ENCODE results near the gene ZNF524.
"Not testable (repeated sequence)": the region's sequence is repeated elsewhere in the genome, so short reads cannot be mapped to it uniquely, and the experiment has no call there.

ZNF524 gene

GRCh38 chr19:55573929-55574328 lies 26.2 kb upstream of the ZNF524 start:
- ATAC-seq (replicated peaks; ENCODE audit: extremely low read depth, poor library complexity, severe bottlenecking); H3K36me3 Mint-ChIP-seq (ENCODE audit: insufficient read depth); DNase-seq (ENCODE audit: low spot score in 2 of 2); H3K9me3 Mint-ChIP-seq; H3K27me3 Mint-ChIP-seq; H3K4me3 Mint-ChIP-seq; H3K4me1 Mint-ChIP-seq; H3K27ac Mint-ChIP-seq (ENCODE audit: low read depth): not testable (repeated sequence)

- DNase-seq (ENCODE audit: low spot score in 2 of 2) (no peak), ATAC-seq (replicated peaks; ENCODE audit: extremely low read depth, poor library complexity, severe bottlenecking) (no peak)
- H3K27me3 Mint-ChIP-seq = no peaks in the 10 kb centered on the region
- H3K9me3 Mint-ChIP-seq = no peaks in the 10 kb centered on the region
- H3K27ac Mint-ChIP-seq (ENCODE audit: low read depth) = no peak overlapping the region
- H3K4me3 Mint-ChIP-seq = no peak overlapping the region
- H3K4me1 Mint-ChIP-seq = peaks cover 20% of the 10 kb centered on the region
- peaks cover 14% of the 10 kb centered on the region for H3K36me3 Mint-ChIP-seq (ENCODE audit: insufficient read depth)
Measured at GRCh38 chr19:55576746-55577145, 23.3 kb upstream of the ZNF524 start.

GRCh38 chr19:55578031-55578760 lies 21.9 kb upstream of the ZNF524 start:
- peaks cover 24% of the 10 kb centered on the region for H3K4me1 Mint-ChIP-seq
- DNase-seq (ENCODE audit: low spot score in 2 of 2) (no peak), ATAC-seq (replicated peaks; ENCODE audit: extremely low read depth, poor library complexity, severe bottlenecking) (no peak)
- no peak overlapping the region for H3K4me3 Mint-ChIP-seq
- H3K27me3 Mint-ChIP-seq = no peaks in the 10 kb centered on the region
- H3K9me3 Mint-ChIP-seq = no peaks in the 10 kb centered on the region
- no peak overlapping the region for H3K27ac Mint-ChIP-seq (ENCODE audit: low read depth)
- H3K36me3 Mint-ChIP-seq (ENCODE audit: insufficient read depth) = peaks cover 15% of the 10 kb centered on the region

DNA sequence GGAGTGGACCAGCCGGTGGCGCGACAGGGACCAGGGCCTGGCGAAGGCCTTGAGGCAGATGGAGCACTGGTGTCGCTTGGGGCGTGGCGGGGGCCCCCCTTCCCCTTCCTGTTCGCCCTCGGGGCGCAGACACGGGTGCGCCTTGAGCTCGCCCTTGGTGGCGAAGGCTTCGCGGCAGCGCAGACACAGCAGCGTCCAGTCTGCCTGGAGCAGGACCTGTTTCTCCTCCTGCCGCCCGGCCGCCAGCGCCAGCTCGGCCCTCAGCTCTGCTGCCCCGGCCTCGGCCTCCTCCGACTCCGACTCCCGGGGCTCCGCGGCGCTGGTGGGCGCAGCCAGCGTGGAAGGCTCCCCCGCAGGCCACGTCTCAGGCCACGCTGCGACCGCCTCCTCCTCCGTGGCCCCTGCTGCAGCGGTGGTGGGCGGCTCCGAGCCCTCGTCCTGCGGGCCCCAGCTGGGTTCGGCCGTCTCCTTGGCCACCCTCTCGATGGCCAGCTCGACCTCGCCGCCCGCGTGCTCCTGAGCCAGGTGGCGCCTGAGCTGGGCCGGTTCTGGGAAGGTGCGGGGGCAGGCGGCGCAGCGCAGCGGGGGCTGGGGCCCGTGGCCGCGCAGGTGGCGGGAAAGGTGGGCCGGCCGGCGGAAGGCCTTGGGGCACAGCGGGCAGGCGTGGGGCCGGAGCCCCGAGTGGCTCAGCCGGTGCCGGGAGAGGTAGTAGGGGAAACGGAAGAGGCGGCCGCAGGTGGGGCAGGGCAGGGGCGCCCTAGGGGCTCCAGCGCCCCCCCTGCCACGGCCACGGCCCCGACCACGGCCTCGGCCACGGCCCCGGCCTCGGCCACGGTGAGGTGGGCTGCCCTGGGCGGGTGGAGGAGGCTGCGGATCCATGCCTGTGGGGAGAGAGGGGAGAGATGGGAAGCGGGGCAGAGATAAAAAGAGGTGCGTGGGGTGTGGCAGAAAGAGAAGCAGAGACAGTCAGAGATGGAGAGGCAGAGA lies 21.0 kb upstream of the ZNF524 start:
- Mint-ChIP-seq H3K9me3 (no peaks in the 10 kb centered on the region), H3K4me3 (peak overlapping the region; percentile 85), H3K27me3 (no peaks in the 10 kb centered on the region), H3K27ac (ENCODE audit: low read depth) (peak overlapping the region; percentile 91), H3K4me1 (peaks cover 24% of the 10 kb centered on the region), H3K36me3 (ENCODE audit: insufficient read depth) (peaks cover 15% of the 10 kb centered on the region)
- ATAC-seq (replicated peaks; ENCODE audit: extremely low read depth, poor library complexity, severe bottlenecking) (no peak), DNase-seq (ENCODE audit: low spot score in 2 of 2) (no peak)

DNA sequence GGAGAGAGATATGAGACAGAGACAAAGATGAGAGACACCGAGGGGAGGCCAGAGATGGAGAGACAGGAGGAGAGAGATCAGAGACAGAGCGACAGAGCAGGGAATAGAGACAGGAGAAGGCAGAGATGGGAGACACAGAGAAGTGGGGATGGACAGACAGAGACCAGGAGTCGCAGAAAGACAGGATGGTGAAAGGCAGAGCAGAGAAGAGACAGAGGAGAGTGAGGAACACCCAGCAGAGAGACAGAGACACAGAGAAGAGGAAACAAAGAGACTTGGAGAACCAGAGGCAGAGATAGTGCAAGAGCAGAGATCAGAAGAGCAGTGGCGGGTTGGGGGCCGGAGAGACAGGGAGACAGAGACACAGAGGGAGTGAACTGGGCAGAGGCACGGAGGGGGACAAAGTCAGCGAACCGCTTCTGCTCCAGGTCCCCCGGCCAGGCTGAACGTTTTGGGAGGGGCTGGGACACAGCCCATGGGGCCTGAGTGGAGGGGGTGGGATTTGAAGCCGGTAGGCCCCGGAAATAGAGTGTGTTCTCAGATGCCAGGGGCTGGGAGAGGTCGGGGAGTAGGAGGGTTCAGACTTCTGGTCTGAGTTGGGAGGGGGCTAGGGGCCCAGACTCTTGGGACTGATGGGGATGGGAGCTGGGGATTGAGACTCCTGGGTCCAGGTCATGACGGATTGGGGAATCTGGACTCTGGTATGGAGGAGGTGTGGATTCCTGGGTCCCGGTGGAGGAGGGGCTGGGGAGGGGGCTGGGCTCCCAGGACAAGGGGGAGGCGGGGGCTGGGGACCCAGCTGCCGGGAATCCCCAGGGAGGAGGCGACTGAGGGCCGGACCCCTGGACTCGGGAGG lies 20.1 kb upstream of the ZNF524 start:
- no peak for DNase-seq (ENCODE audit: low spot score in 2 of 2)
- H3K36me3 Mint-ChIP-seq (ENCODE audit: insufficient read depth) = peaks cover 15% of the 10 kb centered on the region
- peaks cover 24% of the 10 kb centered on the region for H3K4me1 Mint-ChIP-seq
- H3K27ac Mint-ChIP-seq (ENCODE audit: low read depth) = peak overlapping the region; percentile 91
- no peaks in the 10 kb centered on the region for H3K27me3 Mint-ChIP-seq
- peak overlapping the region; percentile 85 for H3K4me3 Mint-ChIP-seq
- H3K9me3 Mint-ChIP-seq = no peaks in the 10 kb centered on the region
- no peak for ATAC-seq (replicated peaks; ENCODE audit: extremely low read depth, poor library complexity, severe bottlenecking)

- H3K36me3 Mint-ChIP-seq (ENCODE audit: insufficient read depth) = peaks cover 15% of the 10 kb centered on the region
- H3K9me3 Mint-ChIP-seq = no peaks in the 10 kb centered on the region
- DNase-seq (ENCODE audit: low spot score in 2 of 2) = peak; percentile 38 to 53
- peak within 1 kb of the TSS; percentile 91 for H3K27ac Mint-ChIP-seq (ENCODE audit: low read depth)
- no peaks in the 10 kb centered on the region for H3K27me3 Mint-ChIP-seq
- peak; percentile 68 for ATAC-seq (replicated peaks; ENCODE audit: extremely low read depth, poor library complexity, severe bottlenecking)
- H3K4me3 Mint-ChIP-seq = peak within 1 kb of the TSS; percentile 85
- H3K4me1 Mint-ChIP-seq = peaks cover 31% of the 10 kb centered on the region
Measured at GRCh38 chr19:55580628-55581144, 19.4 kb upstream of the ZNF524 start, which contains the start of gene ZNF579. Gene ZNF579, minus strand, starts transcription at chr19:55580848. Its CDS starts 1,209 bp downstream, at chr19:55579639.

- Mint-ChIP-seq H3K4me1 (peaks cover 37% of the 10 kb centered on the region), H3K4me3 (peak overlapping the region; percentile 85), H3K27ac (ENCODE audit: low read depth) (peak overlapping the region; percentile 91), H3K9me3 (no peaks in the 10 kb centered on the region), H3K36me3 (ENCODE audit: insufficient read depth) (peaks cover 15% of the 10 kb centered on the region), H3K27me3 (no peaks in the 10 kb centered on the region)
- no peak for DNase-seq (ENCODE audit: low spot score in 2 of 2)
- no peak for ATAC-seq (replicated peaks; ENCODE audit: extremely low read depth, poor library complexity, severe bottlenecking)
Measured at GRCh38 chr19:55581145-55581822, 18.8 kb upstream of the ZNF524 start.

DNA sequence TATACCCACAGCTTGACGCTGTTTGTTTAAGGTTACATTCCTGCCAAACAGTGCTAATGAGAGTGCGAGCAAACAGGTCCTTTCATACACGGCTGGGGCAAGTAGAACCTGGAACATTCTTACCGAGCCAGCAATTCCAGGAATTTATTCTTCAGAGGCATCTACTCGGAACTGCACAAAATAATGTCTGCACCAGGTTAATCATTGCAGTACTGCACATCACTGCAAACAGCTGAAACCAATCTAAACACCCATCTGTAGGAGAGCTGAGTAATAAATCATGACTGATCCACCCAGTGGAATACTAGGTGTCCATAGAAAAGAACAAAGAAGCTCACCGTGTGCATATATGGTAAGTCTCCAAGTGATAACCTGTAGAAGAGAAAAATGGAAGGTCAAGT lies 18.3 kb upstream of the ZNF524 start:
- no peaks in the 10 kb centered on the region for H3K9me3 Mint-ChIP-seq
- H3K4me1 Mint-ChIP-seq = peaks cover 42% of the 10 kb centered on the region
- no peak for ATAC-seq (replicated peaks; ENCODE audit: extremely low read depth, poor library complexity, severe bottlenecking)
- no peak for DNase-seq (ENCODE audit: low spot score in 2 of 2)
- peaks cover 15% of the 10 kb centered on the region for H3K36me3 Mint-ChIP-seq (ENCODE audit: insufficient read depth)
- peak overlapping the region; percentile 91 for H3K27ac Mint-ChIP-seq (ENCODE audit: low read depth)
- no peaks in the 10 kb centered on the region for H3K27me3 Mint-ChIP-seq
- H3K4me3 Mint-ChIP-seq = peak overlapping the region; percentile 85

DNA sequence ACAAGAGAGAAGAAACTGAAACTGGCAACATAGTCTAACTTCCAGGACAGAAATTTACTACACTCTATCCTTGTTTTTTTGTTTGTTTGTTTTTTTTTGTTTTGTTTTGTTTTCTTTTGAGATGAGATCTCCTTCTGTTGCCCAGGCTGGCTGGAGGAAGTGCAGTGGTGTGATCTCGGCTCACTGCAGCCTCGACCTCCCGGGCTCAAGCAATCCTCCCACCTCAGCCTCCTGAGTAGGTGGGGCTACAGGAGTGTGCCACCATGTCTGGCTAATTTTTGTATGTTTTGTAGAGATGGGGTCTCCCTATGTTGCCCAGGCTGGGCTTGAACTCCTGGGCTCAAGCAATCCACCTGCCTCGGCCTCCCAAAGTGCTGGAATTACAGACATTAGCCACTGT lies 17.8 kb upstream of the ZNF524 start:
- not testable (repeated sequence) for ATAC-seq (replicated peaks; ENCODE audit: extremely low read depth, poor library complexity, severe bottlenecking); H3K9me3 Mint-ChIP-seq; H3K27ac Mint-ChIP-seq (ENCODE audit: low read depth); H3K27me3 Mint-ChIP-seq; H3K4me3 Mint-ChIP-seq; DNase-seq (ENCODE audit: low spot score in 2 of 2)
- Mint-ChIP-seq H3K4me1 (peaks cover 47% of the 10 kb centered on the region), H3K36me3 (ENCODE audit: insufficient read depth) (peaks cover 12% of the 10 kb centered on the region)

- peaks cover 11% of the 10 kb centered on the region for H3K36me3 Mint-ChIP-seq (ENCODE audit: insufficient read depth)
Measured at GRCh38 chr19:55583897-55584296, 16.2 kb upstream of the ZNF524 start.

GRCh38 chr19:55584871-55585270 lies 15.2 kb upstream of the ZNF524 start:
- DNase-seq (ENCODE audit: low spot score in 2 of 2) (no peak), ATAC-seq (replicated peaks; ENCODE audit: extremely low read depth, poor library complexity, severe bottlenecking) (no peak)
- Mint-ChIP-seq H3K4me3 (peak overlapping the region; percentile 54), H3K4me1 (peaks cover 44% of the 10 kb centered on the region), H3K9me3 (no peaks in the 10 kb centered on the region), H3K27ac (ENCODE audit: low read depth) (peak overlapping the region; percentile 25), H3K36me3 (ENCODE audit: insufficient read depth) (peaks cover 9% of the 10 kb centered on the region), H3K27me3 (no peaks in the 10 kb centered on the region)

More at GRCh38 chr19:55583897-55584296, 16.2 kb upstream of the ZNF524 start:
- not testable (repeated sequence) for H3K4me3 Mint-ChIP-seq; DNase-seq (ENCODE audit: low spot score in 2 of 2); H3K9me3 Mint-ChIP-seq; ATAC-seq (replicated peaks; ENCODE audit: extremely low read depth, poor library complexity, severe bottlenecking); H3K27ac Mint-ChIP-seq (ENCODE audit: low read depth); H3K27me3 Mint-ChIP-seq
- H3K4me1 Mint-ChIP-seq = peaks cover 49% of the 10 kb centered on the region
